Measurements from ENCODE around the gene IGSF9.

The IGSF9 gene

GRCh38 chr1:159945483-159946241, at the start of gene IGSF9:
Gene IGSF9, minus strand, starts transcription at chr1:159945613. Its CDS starts 2,159 bp downstream, at chr1:159943454.
- DNase-seq (ENCODE audit: low spot score), result peak; percentile 80

- DNase-seq (ENCODE audit: low spot score), result no peak
These were observed 49.5 kb upstream of the IGSF9 start for GRCh38 chr1:159994896-159995295.

- no peak for DNase-seq (ENCODE audit: low spot score)
These were observed 48.5 kb upstream of the IGSF9 start for GRCh38 chr1:159993911-159994310.

- no peak for DNase-seq (ENCODE audit: low spot score)
These were observed 46.7 kb upstream of the IGSF9 start for GRCh38 chr1:159992161-159992560.

- DNase-seq (ENCODE audit: low spot score), result no peak
These were observed 46.1 kb upstream of the IGSF9 start for GRCh38 chr1:159991513-159991912.

GRCh38 chr1:159990005-159990404, 44.6 kb upstream of the IGSF9 start:
- no peak for DNase-seq (ENCODE audit: low spot score)

- no peak for DNase-seq (ENCODE audit: low spot score)
These were observed 44.2 kb upstream of the IGSF9 start for GRCh38 chr1:159989581-159989980.

- no peak for DNase-seq (ENCODE audit: low spot score)
These were observed 42.6 kb upstream of the IGSF9 start for GRCh38 chr1:159988006-159988405.

- DNase-seq (ENCODE audit: low spot score), result no peak
These were observed 41.8 kb upstream of the IGSF9 start for GRCh38 chr1:159987186-159987585.

GRCh38 chr1:159986531-159986930, 41.1 kb upstream of the IGSF9 start:
- DNase-seq (ENCODE audit: low spot score), result no peak

GRCh38 chr1:159986093-159986492, 40.7 kb upstream of the IGSF9 start:
- DNase-seq (ENCODE audit: low spot score), result no peak

- DNase-seq (ENCODE audit: low spot score), result no peak
These were observed 40.1 kb upstream of the IGSF9 start for GRCh38 chr1:159985473-159985872.

GRCh38 chr1:159983681-159984080, 38.3 kb upstream of the IGSF9 start:
- DNase-seq (ENCODE audit: low spot score), result no peak

GRCh38 chr1:159982280-159982679, 36.9 kb upstream of the IGSF9 start:
- no peak for DNase-seq (ENCODE audit: low spot score)

GRCh38 chr1:159981351-159982055, 36.1 kb upstream of the IGSF9 start:
- no peak for DNase-seq (ENCODE audit: low spot score)

- no peak for DNase-seq (ENCODE audit: low spot score)
These were observed 35.4 kb upstream of the IGSF9 start for GRCh38 chr1:159980786-159981185.

- DNase-seq (ENCODE audit: low spot score), result no peak
These were observed 34.7 kb upstream of the IGSF9 start for GRCh38 chr1:159980076-159980475.

- no peak for DNase-seq (ENCODE audit: low spot score)
These were observed 33.8 kb upstream of the IGSF9 start for GRCh38 chr1:159979257-159979656.

GRCh38 chr1:159978107-159978398, 32.6 kb upstream of the IGSF9 start:
- no peak for DNase-seq (ENCODE audit: low spot score)

GRCh38 chr1:159977364-159978106, 32.1 kb upstream of the IGSF9 start:
- no peak for DNase-seq (ENCODE audit: low spot score)

- no peak for DNase-seq (ENCODE audit: low spot score)
These were observed 29.0 kb upstream of the IGSF9 start for GRCh38 chr1:159974350-159974965.

- no peak for DNase-seq (ENCODE audit: low spot score)
These were observed 28.0 kb upstream of the IGSF9 start for GRCh38 chr1:159973350-159973940.

Measured in CD4-positive, alpha-beta T cell treated with Interleukin-15 for 4 hours (primary cell).